ENCODE results near the gene CNTN4. TPM values are rescaled to one million over a fixed set of nuclear protein-coding genes. Genes with fewer than 3 reads are reported as not detected.

Gene CNTN4
- total RNA-seq, 3 donors from 2014 or later, result 6.6 to 16.7 (median 16.7) TPM

DNA sequence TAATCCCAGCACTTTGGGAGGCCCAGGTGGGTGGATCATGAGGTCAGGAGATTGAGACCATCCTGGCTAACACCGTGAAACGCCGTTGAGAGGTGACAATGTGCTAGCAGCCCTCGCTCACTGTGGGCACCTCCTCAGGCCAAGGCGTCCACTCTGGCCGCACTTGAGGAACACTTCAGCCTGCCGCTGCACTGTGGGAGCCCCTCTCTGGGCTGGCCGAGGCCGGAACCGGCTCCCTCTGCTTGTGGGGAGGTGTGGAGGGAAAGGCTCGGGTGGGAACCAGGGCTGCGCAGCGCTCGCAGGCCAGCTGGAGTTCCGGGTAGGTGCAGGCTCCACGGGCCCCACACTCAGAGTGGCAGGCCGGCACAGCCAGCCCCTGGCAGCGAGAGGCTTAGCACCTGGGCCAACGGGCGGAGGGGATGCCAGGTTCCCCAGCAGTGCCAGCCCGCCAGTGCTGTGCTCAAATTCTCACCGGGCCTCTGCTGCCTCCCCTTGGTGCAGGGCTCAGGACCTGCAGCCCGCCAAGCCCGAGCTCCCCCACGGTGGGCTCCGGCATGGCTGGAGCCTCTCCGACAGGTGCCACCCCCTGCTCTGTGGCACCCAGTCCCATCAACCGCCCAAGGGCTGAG, 253.6 kb downstream of the CNTN4 start:
- intact Hi-C loops (cut with DNase I; ENCODE audit: low total_unique reads), result no loop called here
- Histone ChIP-seq H3K4me3 (no peak overlapping the region), H3K27ac (no peak overlapping the region), H3K9me3 (peaks cover 0 to 5% of the 10 kb centered on the region in 2 donors), H3K4me1 (no peaks in the 10 kb centered on the region), H3K36me3 (no peaks in the 10 kb centered on the region), H3K27me3 (no peaks in the 10 kb centered on the region)
- TF ChIP-seq POLR2AphosphoS5 (IDR thresholded peaks at IDR 0.05), result no peak
- TF ChIP-seq, protein P1, sequence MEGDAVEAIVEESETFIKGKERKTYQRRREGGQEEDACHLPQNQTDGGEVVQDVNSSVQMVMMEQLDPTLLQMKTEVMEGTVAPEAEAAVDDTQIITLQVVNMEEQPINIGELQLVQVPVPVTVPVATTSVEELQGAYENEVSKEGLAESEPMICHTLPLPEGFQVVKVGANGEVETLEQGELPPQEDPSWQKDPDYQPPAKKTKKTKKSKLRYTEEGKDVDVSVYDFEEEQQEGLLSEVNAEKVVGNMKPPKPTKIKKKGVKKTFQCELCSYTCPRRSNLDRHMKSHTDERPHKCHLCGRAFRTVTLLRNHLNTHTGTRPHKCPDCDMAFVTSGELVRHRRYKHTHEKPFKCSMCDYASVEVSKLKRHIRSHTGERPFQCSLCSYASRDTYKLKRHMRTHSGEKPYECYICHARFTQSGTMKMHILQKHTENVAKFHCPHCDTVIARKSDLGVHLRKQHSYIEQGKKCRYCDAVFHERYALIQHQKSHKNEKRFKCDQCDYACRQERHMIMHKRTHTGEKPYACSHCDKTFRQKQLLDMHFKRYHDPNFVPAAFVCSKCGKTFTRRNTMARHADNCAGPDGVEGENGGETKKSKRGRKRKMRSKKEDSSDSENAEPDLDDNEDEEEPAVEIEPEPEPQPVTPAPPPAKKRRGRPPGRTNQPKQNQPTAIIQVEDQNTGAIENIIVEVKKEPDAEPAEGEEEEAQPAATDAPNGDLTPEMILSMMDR (IDR thresholded peaks at IDR 0.05), result no peak
- TF ChIP-seq POLR2A (IDR thresholded peaks at IDR 0.05), result no peak
- DNase-seq (ENCODE audit: low spot score in 2 of 2), result no peak

DNA sequence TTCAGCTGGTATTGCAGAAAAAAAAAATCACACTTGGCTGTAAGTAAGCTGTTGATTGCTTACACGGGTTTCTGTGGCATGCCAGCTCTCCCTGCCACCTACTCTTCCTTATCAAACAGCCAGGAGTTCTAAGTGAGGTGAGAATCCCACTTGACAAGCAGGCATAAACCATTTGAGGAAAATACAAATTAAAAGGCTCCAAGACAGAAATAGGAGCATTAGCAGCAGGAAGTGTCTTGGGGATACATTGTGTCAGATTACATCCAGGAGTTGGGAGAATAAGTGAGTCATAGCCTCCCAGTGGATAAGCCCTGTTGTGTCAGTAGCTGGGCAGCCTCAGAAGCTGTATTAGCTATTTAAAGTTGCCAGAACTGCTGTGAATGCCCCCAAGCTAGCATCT, 256.0 kb downstream of the CNTN4 start:
- intact Hi-C loops (cut with DNase I; ENCODE audit: low total_unique reads), result no loop called here
- Histone ChIP-seq H3K4me1 (no peaks in the 10 kb centered on the region), H3K27ac (no peak overlapping the region), H3K4me3 (no peak overlapping the region), H3K9me3 (peaks cover 0 to 5% of the 10 kb centered on the region in 2 donors), H3K27me3 (no peaks in the 10 kb centered on the region), H3K36me3 (no peaks in the 10 kb centered on the region)
- no peak for DNase-seq (ENCODE audit: low spot score in 2 of 2)
- TF ChIP-seq, protein P1 (IDR thresholded peaks at IDR 0.05), result no peak

DNA sequence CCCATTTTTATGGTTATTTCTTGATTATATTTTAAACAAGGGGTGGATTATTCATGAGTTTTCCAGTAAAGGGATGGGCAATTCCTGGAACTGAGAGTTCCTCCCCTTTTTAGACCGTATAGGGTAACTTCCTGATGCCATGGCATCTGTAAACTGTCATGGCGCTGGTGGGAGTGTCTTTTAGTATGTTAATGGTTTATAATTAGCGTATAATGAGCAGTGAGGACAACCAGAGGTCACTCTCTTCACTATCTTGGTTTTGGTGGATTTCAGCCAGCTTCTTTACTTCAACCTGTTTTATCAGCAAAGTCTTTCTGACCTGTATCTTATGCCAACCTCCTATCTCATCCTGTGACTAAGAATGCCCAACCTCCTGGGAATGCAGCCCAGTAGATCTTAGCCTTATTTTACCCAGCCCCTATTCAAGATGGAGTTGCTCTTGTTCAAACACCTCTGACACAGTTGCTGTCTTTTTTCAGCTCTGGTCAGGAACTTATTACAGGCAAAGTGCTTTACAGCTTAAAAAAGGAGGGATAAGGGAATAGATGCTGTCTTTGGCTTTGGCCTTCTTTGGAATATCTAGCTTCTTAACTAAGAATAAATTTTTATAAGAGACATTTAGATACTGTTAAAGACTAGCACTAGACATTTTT, 257.8 kb downstream of the CNTN4 start:
- intact Hi-C loops (cut with DNase I; ENCODE audit: low total_unique reads), result no loop called here
- Histone ChIP-seq H3K9me3 (peaks cover 0 to 5% of the 10 kb centered on the region in 2 donors), H3K4me1 (no peaks in the 10 kb centered on the region), H3K27me3 (no peaks in the 10 kb centered on the region), H3K4me3 (no peak overlapping the region), H3K27ac (no peak overlapping the region), H3K36me3 (no peaks in the 10 kb centered on the region)
- TF ChIP-seq, protein P1 (IDR thresholded peaks at IDR 0.05), result no peak
- no peak for TF ChIP-seq POLR2AphosphoS5 (IDR thresholded peaks at IDR 0.05)
- TF ChIP-seq POLR2A (IDR thresholded peaks at IDR 0.05), result no peak
- DNase-seq (ENCODE audit: low spot score in 2 of 2), result no peak

DNA sequence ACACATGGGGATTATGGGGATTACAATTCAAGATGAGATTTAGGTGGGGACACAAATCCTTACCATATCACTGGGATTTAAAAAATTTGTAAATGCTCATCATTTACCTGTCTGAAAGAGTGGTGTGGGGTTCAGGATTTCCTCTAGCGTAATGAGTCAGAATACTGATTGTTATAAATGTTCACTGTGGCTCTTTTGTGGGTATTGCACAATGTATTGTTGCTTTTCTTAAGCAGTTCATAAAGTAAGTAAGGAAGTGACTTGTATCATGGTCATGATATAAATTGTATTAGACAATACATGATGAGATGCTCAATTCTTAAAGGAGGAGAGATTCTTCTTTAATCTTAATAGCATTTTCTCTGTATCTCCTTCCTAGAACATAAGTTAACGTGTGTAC, 262.1 kb downstream of the CNTN4 start:
- no peaks in the 10 kb centered on the region for H3K4me1 ChIP-seq
- no peaks in the 10 kb centered on the region for H3K36me3 ChIP-seq
- no peaks in the 10 kb centered on the region for H3K27me3 ChIP-seq
- H3K4me3 ChIP-seq, result no peak overlapping the region
- TF ChIP-seq POLR2A (IDR thresholded peaks at IDR 0.05) (no peak), POLR2AphosphoS5 (IDR thresholded peaks at IDR 0.05) (no peak)
- TF ChIP-seq, protein P1 (IDR thresholded peaks at IDR 0.05), result no peak
- no peak overlapping the region for H3K27ac ChIP-seq
- intact Hi-C loops (cut with DNase I; ENCODE audit: low total_unique reads), result no loop called here
- no peaks in the 10 kb centered on the region for H3K9me3 ChIP-seq
- DNase-seq (ENCODE audit: low spot score in 2 of 2), result no peak

DNA sequence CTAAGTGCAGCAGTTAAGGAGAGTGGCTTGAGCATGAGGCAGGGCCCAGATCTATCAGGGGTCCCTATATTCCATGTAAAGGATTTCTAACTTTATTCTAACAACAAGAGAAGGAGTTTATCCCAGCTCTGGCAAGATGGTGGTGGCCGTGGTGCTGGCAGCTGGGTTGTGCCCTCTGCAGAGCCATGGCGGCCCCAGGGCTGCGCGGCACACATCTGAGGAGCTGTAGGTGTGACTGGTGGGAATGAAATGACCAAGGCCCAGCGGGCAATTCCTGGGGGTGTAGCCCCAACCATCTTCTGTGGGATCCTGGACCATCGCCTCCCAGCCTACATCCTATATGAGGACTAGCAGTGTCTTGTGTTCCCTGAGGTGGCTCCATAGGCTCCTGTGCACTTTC, 263.5 kb downstream of the CNTN4 start:
- TF ChIP-seq, protein P1 (IDR thresholded peaks at IDR 0.05), result no peak
- no peak for TF ChIP-seq POLR2AphosphoS5 (IDR thresholded peaks at IDR 0.05)
- no peak for TF ChIP-seq POLR2A (IDR thresholded peaks at IDR 0.05)
- intact Hi-C loops (cut with DNase I; ENCODE audit: low total_unique reads), result no loop called here
- H3K27me3 ChIP-seq, result no peaks in the 10 kb centered on the region
- no peak for DNase-seq (ENCODE audit: low spot score in 2 of 2)
- no peak overlapping the region for H3K4me3 ChIP-seq
- H3K9me3 ChIP-seq, result no peaks in the 10 kb centered on the region
- H3K27ac ChIP-seq, result no peak overlapping the region
- H3K36me3 ChIP-seq, result no peaks in the 10 kb centered on the region
- no peaks in the 10 kb centered on the region for H3K4me1 ChIP-seq

Data from breast epithelium (tissue), 4 donors.